H1 (cell line): ENCODE data around the gene FBLIM1. TPM values are rescaled to one million over a fixed set of nuclear protein-coding genes. Genes with fewer than 3 reads are reported as not detected.

Source experiments
- CHD7 ChIP-seq: fragments of 300-600 bp; sonication (generic); IDR thresholded peaks from 2 replicates; pipeline ENCODE4 v1.7.1; 2012; ENCODE audit warnings: low read length, moderate library complexity, mild to moderate bottlenecking, inconsistent platforms; ENCODE audit not compliant: insufficient replicate concordance
- EZH2 ChIP-seq: fragments of 200-600 bp; sonication (generic); IDR thresholded peaks from 2 replicates; pipeline ENCODE4 v1.7.1; 2012; ENCODE audit warnings: low read depth, mild to moderate bottlenecking, moderate library complexity, low read length, inconsistent platforms; ENCODE audit not compliant: severe bottlenecking
- NANOG ChIP-seq: IDR thresholded peaks from 2 replicates; pipeline ENCODE4 v1.6.1; 2011; ENCODE audit warnings: low read length, low read depth, mild to moderate bottlenecking, inconsistent platforms; ENCODE audit not compliant: insufficient read depth, poor library complexity, severe bottlenecking
- PHF8 ChIP-seq: fragments of 200-600 bp; sonication (generic); conservative IDR thresholded peaks from 2 replicates; pipeline ENCODE4 v1.7.1; 2012; ENCODE audit warnings: low read depth, mild to moderate bottlenecking, inconsistent platforms, low read length, moderate library complexity
- SIRT6 ChIP-seq: IDR thresholded peaks from one replicate; pipeline ENCODE4 v1.7.1; 2012; ENCODE audit warnings: low read length, inconsistent platforms
- SIX5 ChIP-seq: IDR thresholded peaks from 2 replicates; pipeline ENCODE4 v1.6.1; 2011; ENCODE audit warnings: mild to moderate bottlenecking, low read depth, low read length
- SUZ12 ChIP-seq: fragments of 200-600 bp; sonication (generic); IDR thresholded peaks from 2 replicates; pipeline ENCODE4 v1.6.1; 2012; ENCODE audit warnings: mild to moderate bottlenecking, inconsistent platforms, low read length, moderate library complexity, mixed read lengths
- TAF1 ChIP-seq: IDR thresholded peaks from 2 replicates; pipeline ENCODE4 v1.6.1; 2011; ENCODE audit warnings: mild to moderate bottlenecking, low read depth, low read length
- TEAD4 ChIP-seq: IDR thresholded peaks from 2 replicates; pipeline ENCODE4 v1.6.1; 2012; ENCODE audit warnings: low read depth, low read length, inconsistent platforms, mixed read lengths
- polyA plus RNA-seq, 7 experiments: library from polyadenylated mRNA; depleted of rRNA in 3 of 7; stranded (reverse) in 5 of 7; unstranded in 2 of 7; fragments of >200 nt in 5 of 7; fragments of 200-250 nt in 2 of 7; gene quantifications; 1 replicate in 5 of 7; 2 replicates in 1 of 7; 4 replicates in 1 of 7; pipeline versions ENCODE4 v1.2.1 to v1.2.3, GENCODE V29; 2011 to 2013; ENCODE audit warnings: missing spikeins in 2 of 7, mixed read lengths in 2 of 7
- total RNA-seq: library from RNA; stranded (reverse); fragmentation: NEBNext Ultra II Directional; extraction: Animal tissue kit (Norgen Biotek cat#: 25700); gene quantifications from 2 replicates; pipeline ENCODE4 v1.2.1, GENCODE V29; 2021

The FBLIM1 gene
- total and polyA plus RNA-seq, 2 of the 8 experiments (the other 6 are each of a cell fraction or from before 2014, with no cell fraction given): 66.6 to 66.7 TPM

- TF ChIP-seq CHD7 (no peak), TAF1 (no peak), SUZ12 (no peak), SIRT6 (no peak), TEAD4 (no peak), PHF8 (no peak), SIX5 (no peak), NANOG (no peak), EZH2 (no peak)
Measured at GRCh38 chr1:15796086-15796462, 37.5 kb downstream of the FBLIM1 start (continued).
